ENCODE results near the gene SPATA20.

SPATA20 gene

DNA sequence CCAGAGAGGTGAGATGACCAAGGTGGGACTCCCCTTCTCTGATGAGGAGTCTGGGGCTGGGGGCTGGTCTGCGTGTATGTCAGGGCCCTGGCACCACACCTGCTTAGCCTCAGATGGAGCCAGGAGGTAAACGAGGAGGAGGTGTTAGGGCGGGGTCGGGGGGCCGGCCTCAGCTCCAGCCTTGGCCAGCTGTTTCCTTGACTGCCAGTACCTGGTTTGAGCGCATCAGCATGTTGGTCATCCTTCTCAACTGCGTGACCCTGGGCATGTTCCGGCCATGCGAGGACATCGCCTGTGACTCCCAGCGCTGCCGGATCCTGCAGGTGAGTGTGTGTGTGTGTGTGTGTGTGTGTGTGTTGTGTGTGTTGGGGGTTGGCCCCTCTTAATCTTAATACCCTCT lies 21.7 kb downstream of the SPATA20 start:
- H3K27me3 ChIP-seq (replicated peaks; ENCODE audit: control insufficient read depth, insufficient read depth, low read length), result no peaks in the 10 kb centered on the region; the same call in 1 of the 2 replicates
- no peak for DNase-seq (ENCODE audit: extremely low read depth, insufficient read length)
- TF ChIP-seq, protein P1, sequence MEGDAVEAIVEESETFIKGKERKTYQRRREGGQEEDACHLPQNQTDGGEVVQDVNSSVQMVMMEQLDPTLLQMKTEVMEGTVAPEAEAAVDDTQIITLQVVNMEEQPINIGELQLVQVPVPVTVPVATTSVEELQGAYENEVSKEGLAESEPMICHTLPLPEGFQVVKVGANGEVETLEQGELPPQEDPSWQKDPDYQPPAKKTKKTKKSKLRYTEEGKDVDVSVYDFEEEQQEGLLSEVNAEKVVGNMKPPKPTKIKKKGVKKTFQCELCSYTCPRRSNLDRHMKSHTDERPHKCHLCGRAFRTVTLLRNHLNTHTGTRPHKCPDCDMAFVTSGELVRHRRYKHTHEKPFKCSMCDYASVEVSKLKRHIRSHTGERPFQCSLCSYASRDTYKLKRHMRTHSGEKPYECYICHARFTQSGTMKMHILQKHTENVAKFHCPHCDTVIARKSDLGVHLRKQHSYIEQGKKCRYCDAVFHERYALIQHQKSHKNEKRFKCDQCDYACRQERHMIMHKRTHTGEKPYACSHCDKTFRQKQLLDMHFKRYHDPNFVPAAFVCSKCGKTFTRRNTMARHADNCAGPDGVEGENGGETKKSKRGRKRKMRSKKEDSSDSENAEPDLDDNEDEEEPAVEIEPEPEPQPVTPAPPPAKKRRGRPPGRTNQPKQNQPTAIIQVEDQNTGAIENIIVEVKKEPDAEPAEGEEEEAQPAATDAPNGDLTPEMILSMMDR (IDR thresholded peaks at IDR 0.05; ENCODE audit: insufficient read depth, low read length, poor library complexity, severe bottlenecking), result no peak
- H3K36me3 ChIP-seq (ENCODE audit: control insufficient read depth, insufficient read depth, low read length), result no peaks in the 10 kb centered on the region
- no peak overlapping the region for H3K4me3 ChIP-seq (replicated peaks; ENCODE audit: low read depth, low read length)

DNA sequence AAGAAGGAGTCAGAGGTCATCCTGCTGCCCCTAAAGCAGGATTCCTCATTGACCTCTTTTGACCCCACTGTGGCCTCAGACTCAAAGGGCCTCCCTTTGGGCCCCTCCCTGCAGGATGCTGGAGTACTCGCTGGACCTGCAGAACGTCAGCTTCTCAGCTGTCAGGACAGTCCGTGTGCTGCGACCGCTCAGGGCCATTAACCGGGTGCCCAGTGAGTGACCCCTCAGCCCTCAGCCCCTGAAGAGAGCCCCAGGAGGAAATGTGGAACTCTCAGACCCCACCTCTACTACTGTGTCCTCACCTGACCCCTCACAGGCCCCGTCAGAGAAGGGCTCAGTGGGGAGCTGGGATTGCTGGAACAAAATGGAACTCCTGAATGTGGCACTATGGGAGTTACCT lies 22.6 kb downstream of the SPATA20 start:
- DNase-seq (ENCODE audit: extremely low read depth, insufficient read length), result no peak
- Histone ChIP-seq H3K27me3 (replicated peaks; ENCODE audit: control insufficient read depth, insufficient read depth, low read length) (no peaks in the 10 kb centered on the region; the same call in 1 of the 2 replicates), H3K4me3 (replicated peaks; ENCODE audit: low read depth, low read length) (no peak overlapping the region), H3K36me3 (ENCODE audit: control insufficient read depth, insufficient read depth, low read length) (no peaks in the 10 kb centered on the region)
- TF ChIP-seq, protein P1 (IDR thresholded peaks at IDR 0.05; ENCODE audit: insufficient read depth, low read length, poor library complexity, severe bottlenecking), result no peak

DNA sequence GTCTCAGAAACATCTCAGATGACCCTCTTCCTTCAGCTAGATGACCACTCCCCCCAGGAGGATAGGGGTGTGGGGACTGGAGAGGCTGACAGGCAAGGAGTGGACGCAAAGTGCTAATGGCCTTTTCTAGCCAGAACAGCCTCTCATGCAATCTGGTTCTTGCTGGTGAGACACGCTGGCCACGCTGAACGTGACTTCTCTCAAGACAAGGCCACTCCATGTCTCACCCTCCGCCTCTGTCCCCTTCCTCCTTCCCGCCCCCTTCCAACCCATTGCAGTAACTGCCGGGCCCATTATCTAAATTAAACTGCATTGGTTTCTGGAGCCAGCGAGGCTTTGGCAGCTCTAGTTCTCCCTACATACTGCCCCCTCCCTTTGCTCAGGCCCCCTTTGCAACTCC lies 23.1 kb downstream of the SPATA20 start:
- Histone ChIP-seq H3K4me3 (replicated peaks; ENCODE audit: low read depth, low read length) (no peak overlapping the region), H3K36me3 (ENCODE audit: control insufficient read depth, insufficient read depth, low read length) (no peaks in the 10 kb centered on the region), H3K27me3 (replicated peaks; ENCODE audit: control insufficient read depth, insufficient read depth, low read length) (no peaks in the 10 kb centered on the region; the same call in 1 of the 2 replicates)
- TF ChIP-seq, protein P1 (IDR thresholded peaks at IDR 0.05; ENCODE audit: insufficient read depth, low read length, poor library complexity, severe bottlenecking), result no peak
- DNase-seq (ENCODE audit: extremely low read depth, insufficient read length), result no peak

DNA sequence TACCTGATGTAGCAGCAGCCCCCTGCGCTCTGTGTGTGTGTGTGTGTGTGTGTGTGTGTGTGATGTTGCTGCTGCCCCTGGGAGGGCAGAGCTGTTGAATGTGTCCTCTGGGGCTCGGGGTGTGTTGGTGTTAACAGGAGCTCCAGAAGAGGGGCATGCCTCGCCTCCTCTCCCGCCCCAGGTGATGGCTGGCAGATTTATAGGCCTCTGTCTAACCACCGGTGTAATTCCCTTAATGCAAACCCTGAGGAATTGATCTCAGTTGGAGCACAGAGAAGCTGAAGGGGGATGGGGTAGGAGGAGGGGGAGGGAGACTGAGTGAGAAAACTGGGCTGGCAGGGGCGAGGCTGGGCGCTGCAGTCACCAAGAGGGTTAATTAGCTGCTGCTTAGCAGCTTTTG lies 23.6 kb downstream of the SPATA20 start:
- no peaks in the 10 kb centered on the region; the same call in 1 of the 2 replicates for H3K27me3 ChIP-seq (replicated peaks; ENCODE audit: control insufficient read depth, insufficient read depth, low read length)
- H3K36me3 ChIP-seq (ENCODE audit: control insufficient read depth, insufficient read depth, low read length), result no peaks in the 10 kb centered on the region
- no peak for DNase-seq (ENCODE audit: extremely low read depth, insufficient read length)
- no peak overlapping the region for H3K4me3 ChIP-seq (replicated peaks; ENCODE audit: low read depth, low read length)
- TF ChIP-seq, protein P1 (IDR thresholded peaks at IDR 0.05; ENCODE audit: insufficient read depth, low read length, poor library complexity, severe bottlenecking), result no peak

DNA sequence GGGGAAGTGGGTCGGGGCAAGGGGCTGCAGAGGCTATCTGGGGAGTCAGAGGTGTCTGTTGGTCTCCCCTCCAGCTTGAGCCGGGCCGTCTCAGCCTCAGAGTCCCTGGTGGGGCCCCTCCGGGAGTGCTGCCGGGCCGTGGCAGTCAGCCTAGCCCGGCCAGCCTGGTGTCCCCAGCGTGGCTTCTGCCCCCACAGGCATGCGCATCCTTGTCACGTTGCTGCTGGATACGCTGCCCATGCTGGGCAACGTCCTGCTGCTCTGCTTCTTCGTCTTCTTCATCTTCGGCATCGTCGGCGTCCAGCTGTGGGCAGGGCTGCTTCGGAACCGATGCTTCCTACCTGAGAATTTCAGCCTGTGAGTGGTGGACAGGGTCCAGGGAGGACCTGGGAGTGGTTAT lies 24.7 kb downstream of the SPATA20 start:
- TF ChIP-seq, protein P1 (IDR thresholded peaks at IDR 0.05; ENCODE audit: insufficient read depth, low read length, poor library complexity, severe bottlenecking), result no peak
- H3K36me3 ChIP-seq (ENCODE audit: control insufficient read depth, insufficient read depth, low read length), result no peaks in the 10 kb centered on the region
- no peak overlapping the region for H3K4me3 ChIP-seq (replicated peaks; ENCODE audit: low read depth, low read length)
- H3K27me3 ChIP-seq (replicated peaks; ENCODE audit: control insufficient read depth, insufficient read depth, low read length), result no peaks in the 10 kb centered on the region; the same call in 1 of the 2 replicates
- DNase-seq (ENCODE audit: extremely low read depth, insufficient read length), result no peak

DNA sequence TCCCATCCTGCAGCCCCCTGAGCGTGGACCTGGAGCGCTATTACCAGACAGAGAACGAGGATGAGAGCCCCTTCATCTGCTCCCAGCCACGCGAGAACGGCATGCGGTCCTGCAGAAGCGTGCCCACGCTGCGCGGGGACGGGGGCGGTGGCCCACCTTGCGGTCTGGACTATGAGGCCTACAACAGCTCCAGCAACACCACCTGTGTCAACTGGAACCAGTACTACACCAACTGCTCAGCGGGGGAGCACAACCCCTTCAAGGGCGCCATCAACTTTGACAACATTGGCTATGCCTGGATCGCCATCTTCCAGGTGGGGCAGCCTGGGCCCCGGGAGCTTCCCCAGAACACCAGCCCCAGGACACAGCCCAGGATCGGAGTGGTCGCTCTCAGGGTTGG lies 25.6 kb downstream of the SPATA20 start:
- H3K36me3 ChIP-seq (ENCODE audit: control insufficient read depth, insufficient read depth, low read length), result no peaks in the 10 kb centered on the region
- DNase-seq (ENCODE audit: extremely low read depth, insufficient read length), result no peak
- H3K4me3 ChIP-seq (replicated peaks; ENCODE audit: low read depth, low read length), result no peak overlapping the region
- TF ChIP-seq, protein P1 (IDR thresholded peaks at IDR 0.05; ENCODE audit: insufficient read depth, low read length, poor library complexity, severe bottlenecking), result no peak
- H3K27me3 ChIP-seq (replicated peaks; ENCODE audit: control insufficient read depth, insufficient read depth, low read length), result no peaks in the 10 kb centered on the region; the same call in 1 of the 2 replicates

All from GM06990 (cell line).